ENCODE measurements around the gene MTHFR.

Gene MTHFR

GRCh38 chr1:11817192-11817591 is 11.4 kb upstream of the MTHFR start:
- TF ChIP-seq NFIC (IDR thresholded peaks at IDR 0.05) = no peak
- TF ChIP-seq MAX (IDR thresholded peaks at IDR 0.05) = no peak
- TF ChIP-seq FOXM1 (IDR thresholded peaks at IDR 0.05; ENCODE audit: borderline replicate concordance, low read depth) = no peak
- no peak for TF ChIP-seq TCF12 (IDR thresholded peaks at IDR 0.05; ENCODE audit: low read depth)
- TF ChIP-seq CREB1 (IDR thresholded peaks at IDR 0.05; ENCODE audit: low read depth) = no peak
- no peak for TF ChIP-seq EP300 (IDR thresholded peaks at IDR 0.05; ENCODE audit: borderline replicate concordance)
- TF ChIP-seq CEBPB (IDR thresholded peaks at IDR 0.05) = no peak
- TF ChIP-seq ZBTB7A (IDR thresholded peaks at IDR 0.05; ENCODE audit: low read depth) = no peak
- TF ChIP-seq USF1 (IDR thresholded peaks at IDR 0.05) = no peak

- TF ChIP-seq USF1 (IDR thresholded peaks at IDR 0.05) = no peak
- TF ChIP-seq CREB1 (IDR thresholded peaks at IDR 0.05; ENCODE audit: low read depth) = no peak
- TF ChIP-seq TCF12 (IDR thresholded peaks at IDR 0.05; ENCODE audit: low read depth) = no peak
- TF ChIP-seq YY1 (IDR thresholded peaks at IDR 0.05; ENCODE audit: low read depth) = no peak
- TF ChIP-seq NFIC (IDR thresholded peaks at IDR 0.05) = no peak
- TF ChIP-seq TEAD4 (IDR thresholded peaks at IDR 0.05) = no peak
- TF ChIP-seq RAD21 (IDR thresholded peaks at IDR 0.05; ENCODE audit: low read depth) = no peak
- TF ChIP-seq CEBPB (IDR thresholded peaks at IDR 0.05) = no peak
- no peak for TF ChIP-seq EP300 (IDR thresholded peaks at IDR 0.05; ENCODE audit: borderline replicate concordance)
- TF ChIP-seq ZBTB7A (IDR thresholded peaks at IDR 0.05; ENCODE audit: low read depth) = no peak
- TF ChIP-seq FOXM1 (IDR thresholded peaks at IDR 0.05; ENCODE audit: borderline replicate concordance, low read depth) = no peak
- no peak for TF ChIP-seq REST (IDR thresholded peaks at IDR 0.05; ENCODE audit: low read depth)
Observed at GRCh38 chr1:11813021-11813420, 7.3 kb upstream of the MTHFR start.

GRCh38 chr1:11807133-11807532 is 1.4 kb upstream of the MTHFR start:
- no peak for TF ChIP-seq EP300 (IDR thresholded peaks at IDR 0.05; ENCODE audit: borderline replicate concordance)
- no peak for TF ChIP-seq MAX (IDR thresholded peaks at IDR 0.05)
- TF ChIP-seq RAD21 (IDR thresholded peaks at IDR 0.05; ENCODE audit: low read depth) = no peak
- no peak for TF ChIP-seq YY1 (IDR thresholded peaks at IDR 0.05; ENCODE audit: low read depth)
- TF ChIP-seq USF1 (IDR thresholded peaks at IDR 0.05) = no peak
- TF ChIP-seq TAF1 (IDR thresholded peaks at IDR 0.05; ENCODE audit: low read depth) = no peak
- no peak for TF ChIP-seq CEBPB (IDR thresholded peaks at IDR 0.05)
- no peak for TF ChIP-seq ZBTB7A (IDR thresholded peaks at IDR 0.05; ENCODE audit: low read depth)
- TF ChIP-seq CREB1 (IDR thresholded peaks at IDR 0.05; ENCODE audit: low read depth) = no peak
- no peak for TF ChIP-seq EGR1 (IDR thresholded peaks at IDR 0.05)
- no peak for TF ChIP-seq REST (IDR thresholded peaks at IDR 0.05; ENCODE audit: low read depth)
- no peak for TF ChIP-seq TCF12 (IDR thresholded peaks at IDR 0.05; ENCODE audit: low read depth)
- no peak for TF ChIP-seq FOXM1 (IDR thresholded peaks at IDR 0.05; ENCODE audit: borderline replicate concordance, low read depth)
- no peak for TF ChIP-seq TEAD4 (IDR thresholded peaks at IDR 0.05)
- TF ChIP-seq NFIC (IDR thresholded peaks at IDR 0.05) = no peak

GRCh38 chr1:11806307-11806936 is 658 bp upstream of the MTHFR start:
- TF ChIP-seq ZBTB7A (IDR thresholded peaks at IDR 0.05; ENCODE audit: low read depth) (no peak), EGR1 (IDR thresholded peaks at IDR 0.05) (no peak), CEBPB (IDR thresholded peaks at IDR 0.05) (no peak), YY1 (IDR thresholded peaks at IDR 0.05; ENCODE audit: low read depth) (no peak), TCF12 (IDR thresholded peaks at IDR 0.05; ENCODE audit: low read depth) (no peak), EP300 (IDR thresholded peaks at IDR 0.05; ENCODE audit: borderline replicate concordance) (no peak), USF1 (IDR thresholded peaks at IDR 0.05) (no peak), NFIC (IDR thresholded peaks at IDR 0.05) (no peak), TEAD4 (IDR thresholded peaks at IDR 0.05) (no peak), MAX (IDR thresholded peaks at IDR 0.05) (no peak; the same call in 1 of the 2 replicates), RAD21 (IDR thresholded peaks at IDR 0.05; ENCODE audit: low read depth) (no peak), TAF1 (IDR thresholded peaks at IDR 0.05; ENCODE audit: low read depth) (no peak), CREB1 (IDR thresholded peaks at IDR 0.05; ENCODE audit: low read depth) (no peak), FOXM1 (IDR thresholded peaks at IDR 0.05; ENCODE audit: borderline replicate concordance, low read depth) (no peak), REST (IDR thresholded peaks at IDR 0.05; ENCODE audit: low read depth) (no peak)
